Dendritic cell treated with granulocyte-macrophage colony-stimulating factor and Interleukin-4, amounts not matched to agents 40 ng/mL and 50 ng/mL, for 4 days (primary cell): Measurements from ENCODE around the gene OGFRL1.

ENCODE experiments used
- H3K27ac Mint-ChIP-seq: one replicate; pipeline ENCODE4 v1.8.0; 2022; ENCODE audit warnings: mild to moderate bottlenecking, mixed read lengths
- H3K27me3 Mint-ChIP-seq: one replicate; pipeline ENCODE4 v1.8.0; 2022; ENCODE audit warnings: mild to moderate bottlenecking, mixed read lengths
- H3K36me3 Mint-ChIP-seq: one replicate; pipeline ENCODE4 v1.8.0; 2022; ENCODE audit warnings: low read depth, mixed read lengths
- H3K4me1 Mint-ChIP-seq: one replicate; pipeline ENCODE4 v1.8.0; 2022; ENCODE audit warnings: low read depth, mixed read lengths
- H3K4me3 Mint-ChIP-seq: one replicate; pipeline ENCODE4 v1.8.0; 2022; ENCODE audit warnings: mild to moderate bottlenecking, moderate library complexity, mixed read lengths
- H3K9me3 Mint-ChIP-seq: one replicate; pipeline ENCODE4 v1.8.0; 2022; ENCODE audit warnings: mixed read lengths
- intact Hi-C: fragments of 100-400 bp; cut with micrococcal nuclease; formaldehyde crosslinking; loops from one replicate; pipeline ENCODE4 v1.15.0; 2022

OGFRL1 gene

DNA sequence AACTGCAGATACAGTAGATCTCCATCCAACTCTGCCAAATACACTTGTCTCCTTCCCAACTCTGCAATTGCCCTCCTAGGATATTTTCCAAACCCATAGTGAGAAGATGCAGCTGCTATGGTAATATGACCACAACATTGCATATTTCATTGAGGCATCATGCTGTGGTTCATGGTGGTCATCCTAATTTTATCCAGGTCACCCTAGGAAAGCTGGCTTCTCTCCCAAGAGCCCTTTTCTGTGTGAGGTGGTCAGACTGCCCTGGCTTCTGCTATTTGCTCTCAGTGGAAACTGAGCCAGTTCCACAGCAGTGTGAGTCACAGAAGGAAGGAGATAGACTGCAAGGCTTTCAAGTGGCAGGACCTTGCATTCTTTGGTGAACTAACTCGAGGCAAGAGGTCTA is 5.5 kb downstream of the OGFRL1 start:
- Mint-ChIP-seq H3K9me3 (no peaks in the 10 kb centered on the region), H3K36me3 (peaks cover 77% of the 10 kb centered on the region), H3K27me3 (no peaks in the 10 kb centered on the region), H3K4me3 (peak overlapping the region; percentile 20), H3K27ac (peak overlapping the region; percentile 34), H3K4me1 (peaks cover 43% of the 10 kb centered on the region)
- intact Hi-C loops: no loop called here

DNA sequence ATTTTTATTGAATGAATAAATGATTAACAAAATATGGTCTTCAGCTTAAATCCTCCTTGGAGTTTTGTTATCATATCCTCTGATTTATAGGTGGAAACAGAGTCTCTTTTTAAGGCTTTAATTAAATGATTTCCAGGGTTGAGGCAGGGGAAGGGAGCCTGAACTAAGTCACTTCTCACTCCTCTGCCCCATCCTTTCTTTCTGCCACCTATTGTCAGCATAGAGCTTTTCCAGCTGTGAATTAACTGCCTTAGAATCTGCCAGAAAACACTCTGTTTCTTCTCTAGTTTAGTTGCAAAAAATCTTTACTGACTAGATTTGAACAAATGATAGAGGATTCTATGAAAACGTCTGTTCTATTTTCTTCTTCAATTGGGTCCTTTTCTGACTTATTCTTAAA is 9.8 kb downstream of the OGFRL1 start:
- intact Hi-C loops: no loop called here
- H3K9me3 Mint-ChIP-seq: no peaks in the 10 kb centered on the region
- H3K36me3 Mint-ChIP-seq: peaks cover 79% of the 10 kb centered on the region
- H3K27me3 Mint-ChIP-seq: no peaks in the 10 kb centered on the region
- H3K27ac Mint-ChIP-seq: no peak overlapping the region
- H3K4me1 Mint-ChIP-seq: peaks cover 15% of the 10 kb centered on the region
- no peak overlapping the region for H3K4me3 Mint-ChIP-seq

DNA sequence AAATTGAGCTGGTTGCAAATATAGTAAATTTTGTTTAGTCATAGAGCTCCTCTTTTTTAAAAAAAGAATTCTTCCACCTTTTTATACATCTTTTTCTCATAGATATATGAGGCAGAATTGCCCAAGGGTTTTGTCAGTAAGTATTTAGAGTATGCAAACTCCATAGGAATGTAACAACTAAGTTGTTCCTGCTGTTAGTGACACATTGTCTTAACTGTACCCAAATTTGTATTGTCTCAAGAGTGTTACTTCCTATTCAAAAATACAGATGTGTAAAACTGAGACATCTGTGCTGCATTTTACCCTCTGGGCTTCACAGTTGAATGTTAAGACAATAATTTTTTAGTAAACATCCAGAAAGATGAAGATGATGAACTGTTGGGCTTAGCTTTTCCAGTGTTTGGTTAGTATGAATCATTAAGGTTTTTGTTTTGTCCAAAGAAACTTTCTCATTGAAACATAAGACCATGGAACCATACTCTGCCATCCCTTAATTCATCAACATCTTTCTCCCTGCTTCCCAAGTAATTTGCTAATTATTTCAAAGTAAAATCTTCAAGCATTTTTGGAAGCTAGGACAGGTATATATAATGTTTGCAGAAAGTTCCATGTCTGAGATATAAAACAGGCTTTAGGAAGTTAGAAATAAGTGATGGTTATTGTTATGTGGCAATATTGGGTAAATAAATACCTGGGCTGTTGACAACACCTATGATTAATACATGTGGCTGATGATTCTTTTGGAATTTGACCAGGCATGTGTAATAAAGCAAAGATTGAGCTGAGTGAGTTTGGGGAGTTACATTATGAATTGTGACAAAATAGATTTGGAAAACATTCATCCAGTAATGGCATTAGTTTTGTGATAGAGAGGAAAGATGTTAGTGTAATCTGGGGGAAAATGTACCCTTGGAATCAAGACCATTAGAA is 11.2 kb downstream of the OGFRL1 start:
- Mint-ChIP-seq H3K4me1 (peaks cover 5% of the 10 kb centered on the region), H3K27me3 (no peaks in the 10 kb centered on the region), H3K27ac (no peak overlapping the region), H3K4me3 (no peak overlapping the region), H3K36me3 (peaks cover 65% of the 10 kb centered on the region), H3K9me3 (no peaks in the 10 kb centered on the region)
- intact Hi-C loops: no loop called here

DNA sequence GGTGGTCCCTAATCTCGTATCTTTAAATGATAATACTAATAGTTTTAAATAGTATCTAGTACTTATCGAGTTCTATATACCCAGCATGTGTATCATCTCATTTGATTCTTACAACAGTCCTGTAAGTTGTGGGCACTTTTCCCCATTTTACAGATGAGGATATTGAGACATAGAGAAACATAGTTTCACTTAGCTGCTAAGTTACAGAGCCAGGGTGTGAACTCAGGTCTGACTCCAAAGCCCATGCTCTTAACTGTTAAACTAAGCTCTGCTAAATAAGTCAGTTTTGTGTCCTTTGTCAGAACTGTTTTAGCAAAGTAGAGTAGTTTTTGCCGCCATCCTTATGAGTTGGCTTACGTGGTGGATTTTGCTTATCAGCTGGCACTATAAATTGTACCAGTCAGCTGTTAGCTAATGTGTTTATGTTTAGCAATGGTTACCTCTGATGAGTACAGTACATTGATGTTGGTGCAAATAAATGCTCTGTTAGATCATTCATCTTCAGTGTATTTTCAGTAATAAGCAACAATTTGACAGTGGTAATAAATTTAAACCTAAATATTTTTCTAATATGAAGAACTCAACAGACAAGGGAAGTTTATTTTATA is 12.1 kb downstream of the OGFRL1 start:
- intact Hi-C loops: no loop called here
- H3K4me1 Mint-ChIP-seq: peaks cover 5% of the 10 kb centered on the region
- H3K27ac Mint-ChIP-seq: no peak overlapping the region
- H3K36me3 Mint-ChIP-seq: peaks cover 61% of the 10 kb centered on the region
- H3K4me3 Mint-ChIP-seq: no peak overlapping the region
- H3K9me3 Mint-ChIP-seq: no peaks in the 10 kb centered on the region
- H3K27me3 Mint-ChIP-seq: no peaks in the 10 kb centered on the region

DNA sequence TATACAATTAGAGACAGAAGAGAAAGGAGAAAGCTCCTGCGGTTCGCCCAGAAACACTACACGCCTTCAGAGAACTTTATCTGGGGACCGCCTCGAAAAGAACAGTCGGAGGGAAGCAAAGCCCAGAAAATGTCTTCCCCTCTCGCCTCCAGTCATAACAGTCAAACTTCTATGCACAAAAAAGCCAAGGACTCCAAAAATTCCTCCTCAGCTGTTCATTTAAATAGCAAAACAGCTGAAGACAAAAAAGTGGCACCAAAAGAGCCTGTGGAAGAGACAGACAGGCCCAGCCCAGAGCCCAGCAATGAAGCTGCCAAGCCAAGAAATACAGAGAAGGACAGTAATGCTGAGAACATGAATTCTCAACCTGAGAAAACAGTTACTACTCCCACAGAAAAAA is 12.9 kb downstream of the OGFRL1 start:
- Mint-ChIP-seq H3K4me3 (no peak overlapping the region), H3K27me3 (no peaks in the 10 kb centered on the region), H3K27ac (no peak overlapping the region), H3K36me3 (peaks cover 61% of the 10 kb centered on the region), H3K9me3 (no peaks in the 10 kb centered on the region), H3K4me1 (peaks cover 5% of the 10 kb centered on the region)
- intact Hi-C loops: no loop called here

DNA sequence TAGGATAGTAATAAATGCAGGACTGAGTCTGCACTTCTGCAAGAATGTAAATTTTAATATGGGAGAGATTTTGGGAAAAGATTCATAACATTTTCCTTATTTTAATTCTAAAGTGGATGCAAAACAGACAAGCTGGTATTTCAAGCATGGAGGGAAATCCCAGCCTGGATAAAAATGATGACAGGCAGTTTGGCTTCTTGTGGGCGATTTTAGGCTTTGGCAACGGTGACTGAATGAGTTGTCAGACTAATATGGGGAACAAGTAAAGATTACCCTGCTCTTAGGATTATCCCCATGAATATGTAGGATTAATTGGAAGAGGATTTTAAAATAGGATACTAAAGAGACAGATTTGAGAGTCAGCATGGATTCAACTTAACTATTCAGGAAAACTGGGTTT is 21.0 kb downstream of the OGFRL1 start:
- intact Hi-C loops: no loop called here

DNA sequence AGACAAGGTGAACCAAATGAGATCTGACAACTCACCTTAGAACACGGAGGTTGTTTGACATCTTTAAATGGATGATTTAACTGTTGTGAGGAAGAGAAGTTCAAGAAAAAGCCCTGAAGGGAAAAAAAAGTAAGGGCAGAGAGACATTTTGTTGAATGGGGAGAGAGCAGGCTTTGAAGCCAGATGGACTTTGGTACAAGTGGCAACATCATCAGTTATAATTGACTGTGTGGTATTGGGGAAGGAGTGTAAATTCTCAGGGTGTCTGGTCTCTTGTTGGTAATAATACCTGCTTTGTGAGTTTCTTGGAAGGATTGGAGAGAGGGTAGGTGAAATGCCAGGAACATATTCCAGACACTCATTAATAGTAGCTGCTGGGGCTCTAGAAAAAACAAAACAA is 21.6 kb downstream of the OGFRL1 start:
- H3K4me1 Mint-ChIP-seq: peaks cover 16% of the 10 kb centered on the region
- H3K27me3 Mint-ChIP-seq: no peaks in the 10 kb centered on the region
- intact Hi-C loops: no loop called here
- no peak overlapping the region for H3K4me3 Mint-ChIP-seq
- H3K36me3 Mint-ChIP-seq: peaks cover 9% of the 10 kb centered on the region
- no peaks in the 10 kb centered on the region for H3K9me3 Mint-ChIP-seq
- no peak overlapping the region for H3K27ac Mint-ChIP-seq

More for the DNA sequence above, 21.0 kb downstream of the OGFRL1 start:
- no peaks in the 10 kb centered on the region for H3K27me3 Mint-ChIP-seq
- peaks cover 16% of the 10 kb centered on the region for H3K4me1 Mint-ChIP-seq
- H3K9me3 Mint-ChIP-seq: no peaks in the 10 kb centered on the region
- H3K36me3 Mint-ChIP-seq: peaks cover 9% of the 10 kb centered on the region
- H3K4me3 Mint-ChIP-seq: no peak overlapping the region
- no peak overlapping the region for H3K27ac Mint-ChIP-seq

DNA sequence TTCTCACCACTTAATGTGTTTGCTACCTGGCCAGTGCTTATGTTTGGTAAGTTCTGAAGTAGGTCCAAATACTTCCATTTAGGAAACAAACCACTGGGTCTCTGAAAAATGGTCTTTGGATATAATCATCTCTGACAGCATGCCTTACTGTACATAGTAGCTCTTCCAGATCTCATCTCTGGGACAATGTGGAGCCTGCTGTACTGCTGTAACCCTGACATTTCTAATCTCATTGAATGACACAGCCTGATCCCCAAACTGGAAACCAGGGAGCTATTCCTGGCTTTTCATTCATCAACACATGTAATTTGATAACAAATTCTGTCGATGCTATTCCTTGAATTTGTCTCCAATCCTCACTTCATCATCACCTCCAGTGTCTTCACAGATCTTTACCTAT is 23.5 kb downstream of the OGFRL1 start:
- Mint-ChIP-seq H3K36me3 (no peaks in the 10 kb centered on the region), H3K27me3 (no peaks in the 10 kb centered on the region), H3K4me1 (peaks cover 16% of the 10 kb centered on the region), H3K27ac (no peak overlapping the region), H3K9me3 (no peaks in the 10 kb centered on the region), H3K4me3 (no peak overlapping the region)
- intact Hi-C loops: no loop called here

DNA sequence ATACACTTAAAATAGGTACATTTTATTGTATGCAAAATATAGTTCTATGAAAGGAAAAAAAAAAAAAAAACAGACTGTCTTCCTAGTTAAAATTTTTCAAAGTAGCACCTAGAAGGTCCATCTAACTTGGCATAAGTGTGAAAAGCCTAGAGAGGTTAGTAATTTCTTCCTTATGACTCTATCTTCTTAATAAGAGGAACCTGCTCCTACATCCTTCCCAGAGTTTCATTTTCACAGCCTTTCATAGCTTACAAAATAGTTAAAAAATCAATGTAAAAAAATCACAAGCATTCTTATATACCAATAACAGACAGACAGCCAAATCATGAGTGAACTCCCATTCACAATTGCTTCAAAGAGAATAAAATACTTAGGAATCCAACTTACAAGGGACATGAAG is 28.8 kb downstream of the OGFRL1 start:
- H3K4me1 Mint-ChIP-seq: peaks cover 7% of the 10 kb centered on the region
- intact Hi-C loops: no loop called here
- no peaks in the 10 kb centered on the region for H3K27me3 Mint-ChIP-seq
- no peaks in the 10 kb centered on the region for H3K36me3 Mint-ChIP-seq
- H3K9me3 Mint-ChIP-seq: no peaks in the 10 kb centered on the region
- H3K4me3 Mint-ChIP-seq: no peak overlapping the region
- no peak overlapping the region for H3K27ac Mint-ChIP-seq

DNA sequence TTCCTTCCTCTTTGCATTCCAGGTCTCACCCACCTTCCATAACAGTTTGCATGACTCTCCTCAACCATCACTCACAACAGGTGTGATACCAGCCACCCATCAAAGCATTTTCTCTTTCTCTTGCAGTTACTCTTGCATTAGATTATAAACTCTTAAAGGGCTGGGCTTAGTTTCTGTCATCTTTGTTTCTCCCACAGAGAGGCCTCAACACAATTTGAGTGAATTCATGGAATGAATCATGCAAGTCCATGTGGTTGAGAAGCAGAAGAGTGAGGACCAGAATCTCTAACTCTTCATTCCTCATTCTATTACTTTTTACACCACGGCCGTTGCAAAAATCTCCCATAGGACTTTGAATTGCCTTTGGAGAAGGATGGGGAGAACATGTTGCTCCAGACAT is 31.4 kb downstream of the OGFRL1 start:
- Mint-ChIP-seq H3K27ac (no peak overlapping the region), H3K9me3 (no peaks in the 10 kb centered on the region), H3K36me3 (no peaks in the 10 kb centered on the region), H3K27me3 (no peaks in the 10 kb centered on the region), H3K4me1 (peaks cover 14% of the 10 kb centered on the region), H3K4me3 (no peak overlapping the region)
- intact Hi-C loops: no loop called here

DNA sequence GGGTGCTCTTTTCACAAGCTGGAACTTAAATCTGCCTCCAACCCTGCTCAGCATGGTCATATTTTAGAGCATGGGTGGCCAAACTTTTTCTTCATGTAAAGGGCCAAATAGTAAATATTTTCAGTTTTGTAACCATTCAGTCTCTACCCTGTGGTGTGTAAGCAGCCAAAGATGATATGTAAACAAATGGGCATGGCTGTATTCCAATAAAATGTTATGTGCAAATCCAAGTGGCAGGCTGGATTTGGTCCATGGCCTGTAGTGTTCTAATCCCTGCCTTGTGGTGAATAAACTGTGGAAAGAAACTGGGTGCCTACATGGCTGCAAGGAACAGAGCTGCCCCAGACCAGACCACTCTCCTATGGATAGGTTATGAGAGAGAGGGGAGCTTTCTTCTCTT is 32.7 kb downstream of the OGFRL1 start:
- no peak overlapping the region for H3K4me3 Mint-ChIP-seq
- no peaks in the 10 kb centered on the region for H3K27me3 Mint-ChIP-seq
- no peaks in the 10 kb centered on the region for H3K9me3 Mint-ChIP-seq
- H3K36me3 Mint-ChIP-seq: no peaks in the 10 kb centered on the region
- H3K4me1 Mint-ChIP-seq: peaks cover 14% of the 10 kb centered on the region
- no peak overlapping the region for H3K27ac Mint-ChIP-seq
- intact Hi-C loops: no loop called here

DNA sequence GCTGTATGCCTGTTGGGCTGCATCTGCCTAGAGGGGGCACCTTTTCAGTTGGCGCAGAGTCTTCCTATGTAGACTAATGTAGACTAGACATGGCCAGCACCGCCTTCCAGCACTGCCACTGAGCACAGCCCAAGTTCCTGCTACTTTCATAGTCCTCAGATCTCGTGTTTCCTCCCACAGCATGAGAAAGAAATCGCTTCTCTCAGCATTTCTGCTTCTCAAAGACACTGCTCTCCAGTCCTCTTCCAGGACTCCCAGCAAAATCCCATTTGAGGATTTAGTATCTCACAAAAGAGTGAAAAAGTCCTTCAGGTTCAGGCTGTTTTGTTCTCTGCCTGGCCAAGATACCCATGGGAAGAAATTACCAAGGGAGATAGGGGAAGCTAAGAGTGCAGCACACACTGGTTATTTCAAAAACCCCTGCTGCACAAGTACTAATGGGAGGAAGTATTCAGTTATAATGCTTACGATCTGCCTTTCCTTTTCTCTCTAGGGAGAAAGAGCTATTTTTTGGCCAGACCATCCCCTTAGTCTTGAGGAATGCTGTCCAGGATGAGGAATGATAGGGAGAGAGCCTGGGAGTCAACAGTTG is 35.7 kb downstream of the OGFRL1 start:
- Mint-ChIP-seq H3K9me3 (no peaks in the 10 kb centered on the region), H3K4me1 (peaks cover 14% of the 10 kb centered on the region), H3K27me3 (no peaks in the 10 kb centered on the region), H3K4me3 (peak overlapping the region; percentile 64), H3K36me3 (no peaks in the 10 kb centered on the region), H3K27ac (peak overlapping the region; percentile 78)
- intact Hi-C loops: no loop called here

DNA sequence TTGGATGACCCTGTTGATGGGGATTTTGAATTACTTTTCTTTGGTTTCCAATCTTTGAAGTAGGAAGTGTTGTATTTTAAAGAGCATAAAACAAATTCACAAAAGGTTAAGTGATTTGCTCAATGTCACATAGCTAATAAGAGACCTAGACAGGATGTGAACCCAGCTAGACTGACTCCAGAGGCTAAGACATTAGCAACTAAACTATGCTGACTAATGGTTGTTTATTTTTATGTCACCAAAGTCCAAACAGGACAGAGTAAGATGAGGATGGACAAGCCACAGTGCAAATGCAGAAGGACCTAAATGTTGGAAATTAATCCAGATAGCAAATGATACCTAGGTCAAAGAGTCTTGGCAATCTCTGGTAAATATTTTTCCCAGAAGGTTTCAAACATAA is 38.0 kb downstream of the OGFRL1 start:
- Mint-ChIP-seq H3K36me3 (no peaks in the 10 kb centered on the region), H3K9me3 (no peaks in the 10 kb centered on the region), H3K27ac (no peak overlapping the region), H3K27me3 (no peaks in the 10 kb centered on the region), H3K4me3 (no peak overlapping the region), H3K4me1 (peaks cover 19% of the 10 kb centered on the region)
- intact Hi-C loops: no loop called here

DNA sequence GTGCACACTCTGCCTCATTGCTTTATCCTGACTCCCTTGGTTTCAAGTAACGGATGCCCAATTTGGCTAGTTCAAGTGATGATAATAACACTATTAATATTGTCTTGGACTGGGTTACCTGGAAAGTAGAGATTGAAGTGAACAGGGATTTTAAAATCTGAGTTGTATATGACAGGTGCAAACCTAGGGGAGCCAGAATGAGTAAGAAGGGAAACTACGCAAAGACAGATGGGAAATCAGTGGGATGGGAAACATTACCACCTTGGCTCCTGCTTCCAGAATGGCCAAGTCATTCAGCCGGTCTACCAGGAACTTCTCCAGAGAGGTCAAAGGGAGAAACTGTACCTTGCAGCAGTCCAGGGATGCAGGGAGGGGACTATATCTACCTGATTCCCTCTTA is 41.9 kb downstream of the OGFRL1 start:
- Mint-ChIP-seq H3K36me3 (no peaks in the 10 kb centered on the region), H3K4me3 (no peak overlapping the region), H3K4me1 (peaks cover 5% of the 10 kb centered on the region), H3K27ac (no peak overlapping the region), H3K9me3 (no peaks in the 10 kb centered on the region), H3K27me3 (no peaks in the 10 kb centered on the region)
- intact Hi-C loops: no loop called here
